ENCODE results near the gene CLK3.

CLK3 gene

DNA sequence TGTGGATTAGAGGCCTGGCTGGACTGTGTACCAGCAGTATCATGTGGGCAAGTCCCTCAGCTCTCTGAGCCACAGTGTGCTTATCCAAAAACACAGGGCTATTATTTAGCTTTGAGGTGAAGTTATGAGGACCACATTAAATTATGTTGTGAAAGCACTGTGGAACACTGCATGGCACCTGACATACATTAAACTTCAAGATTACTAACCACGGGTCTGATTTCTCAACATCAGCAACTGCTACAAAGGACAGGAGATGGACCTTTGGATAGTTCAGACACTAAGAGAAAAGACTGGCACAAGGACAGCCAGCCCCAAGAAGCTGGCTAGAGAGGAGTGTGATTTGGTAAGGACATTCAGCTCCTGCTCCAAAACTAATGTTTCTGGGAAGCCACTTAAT is 21.3 kb downstream of the CLK3 start:
- Histone ChIP-seq H3K4me1 (ENCODE audit: control insufficient read depth, insufficient read depth, low read length) (no peaks in the 10 kb centered on the region), H3K27ac (ENCODE audit: low read depth, low read length) (no peak overlapping the region), H3K9ac (ENCODE audit: low read length) (no peak overlapping the region), H3K27me3 (ENCODE audit: control insufficient read depth, insufficient read depth, low read length) (no peaks in the 10 kb centered on the region), H3K36me3 (ENCODE audit: control insufficient read depth, insufficient read depth, low read length) (peaks cover 24% of the 10 kb centered on the region), H3K4me3 (ENCODE audit: low read length) (no peak overlapping the region)

DNA sequence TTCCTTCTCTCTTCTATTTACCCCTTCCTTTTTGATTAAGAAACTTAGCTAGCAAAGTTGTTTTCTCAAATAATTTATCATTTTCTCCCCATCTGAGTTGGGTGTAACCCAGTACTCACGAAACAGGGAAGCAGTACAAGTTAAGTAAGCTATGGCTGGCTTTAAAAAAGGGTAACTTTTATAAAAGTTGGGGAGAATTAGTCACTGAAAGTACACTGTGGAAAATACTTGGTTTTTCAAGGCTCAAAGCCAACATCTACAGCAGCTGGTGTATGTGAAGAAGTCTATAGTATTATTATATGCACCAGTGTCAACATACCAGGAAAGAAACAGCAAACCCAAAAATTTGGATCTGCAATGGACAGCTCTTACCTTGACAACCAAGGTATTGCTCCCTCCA is 25.5 kb downstream of the CLK3 start:
- Histone ChIP-seq H3K4me1 (ENCODE audit: control insufficient read depth, insufficient read depth, low read length) (peaks cover 2% of the 10 kb centered on the region), H3K36me3 (ENCODE audit: control insufficient read depth, insufficient read depth, low read length) (peaks cover 7% of the 10 kb centered on the region), H3K4me3 (ENCODE audit: low read length) (no peak overlapping the region), H3K27me3 (ENCODE audit: control insufficient read depth, insufficient read depth, low read length) (no peaks in the 10 kb centered on the region), H3K9ac (ENCODE audit: low read length) (no peak overlapping the region), H3K27ac (ENCODE audit: low read depth, low read length) (no peak overlapping the region)

DNA sequence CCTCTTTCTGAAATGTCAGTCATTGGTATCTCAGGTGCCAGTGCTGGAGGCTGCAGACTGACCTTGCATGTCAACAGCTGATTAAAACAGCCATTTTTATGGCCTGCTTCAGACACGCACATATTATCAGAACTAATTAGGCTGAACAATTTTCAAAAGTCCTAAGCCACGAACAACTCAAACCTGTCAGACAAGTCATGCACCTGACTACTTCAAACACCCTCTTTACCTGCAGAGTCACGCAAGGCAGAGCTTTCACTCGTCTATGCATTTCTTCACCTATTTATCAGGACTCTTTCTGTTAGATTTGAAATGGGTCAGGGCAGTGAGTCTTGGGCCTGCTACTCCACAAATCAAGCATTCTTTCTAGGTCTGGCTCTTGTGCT is 26.7 kb downstream of the CLK3 start:
- Histone ChIP-seq H3K4me3 (ENCODE audit: low read length) (no peak overlapping the region), H3K27me3 (ENCODE audit: control insufficient read depth, insufficient read depth, low read length) (no peaks in the 10 kb centered on the region), H3K9ac (ENCODE audit: low read length) (no peak overlapping the region), H3K4me1 (ENCODE audit: control insufficient read depth, insufficient read depth, low read length) (peaks cover 2% of the 10 kb centered on the region), H3K36me3 (ENCODE audit: control insufficient read depth, insufficient read depth, low read length) (peaks cover 5% of the 10 kb centered on the region), H3K27ac (ENCODE audit: low read depth, low read length) (no peak overlapping the region)

DNA sequence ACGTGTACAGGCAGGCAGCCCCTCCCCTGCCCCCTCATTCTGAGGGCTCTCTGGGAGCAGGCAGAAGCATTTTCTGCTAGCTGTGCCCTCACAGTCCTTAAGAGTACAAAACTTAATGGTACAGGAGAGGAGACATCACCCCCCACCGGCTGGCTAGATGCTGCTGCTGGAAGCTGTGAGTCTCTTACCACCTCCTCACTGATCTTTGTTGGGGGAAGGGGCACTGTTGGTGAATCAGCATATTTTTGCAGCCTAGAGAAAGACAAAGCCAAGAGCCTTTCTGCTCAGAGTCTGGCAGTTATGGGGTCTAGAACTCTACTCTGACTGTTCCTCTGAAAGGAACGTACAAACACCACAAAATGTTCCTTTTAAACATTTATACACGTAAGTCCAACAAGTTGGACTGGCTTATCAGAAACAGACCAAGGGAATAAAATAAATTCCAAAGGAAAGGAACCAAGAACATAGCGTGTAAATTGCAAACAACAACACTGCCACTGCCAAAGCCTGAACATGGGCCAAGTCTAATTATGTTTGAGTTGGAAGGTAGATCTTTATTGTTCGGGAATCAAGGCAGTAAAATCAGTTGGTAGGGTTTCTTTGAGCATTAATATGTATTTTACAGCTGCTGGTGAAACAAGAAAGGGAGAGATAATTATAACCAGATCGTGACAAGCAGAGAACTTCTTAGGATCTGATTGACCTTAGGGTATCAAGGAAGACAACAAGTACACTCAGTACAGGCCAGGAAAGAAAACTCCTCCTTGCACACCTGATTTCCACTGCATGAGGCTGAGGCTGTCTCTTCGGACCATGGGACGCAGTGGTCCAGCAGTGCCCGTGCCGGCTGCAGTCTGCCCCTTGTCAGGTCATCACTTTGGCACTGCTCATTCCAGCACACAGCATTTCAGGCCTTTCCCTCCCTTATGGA is 27.4 kb downstream of the CLK3 start:
- Histone ChIP-seq H3K27ac (ENCODE audit: low read depth, low read length) (no peak overlapping the region), H3K4me1 (ENCODE audit: control insufficient read depth, insufficient read depth, low read length) (peaks cover 2% of the 10 kb centered on the region), H3K4me3 (ENCODE audit: low read length) (no peak overlapping the region), H3K36me3 (ENCODE audit: control insufficient read depth, insufficient read depth, low read length) (peaks cover 5% of the 10 kb centered on the region), H3K27me3 (ENCODE audit: control insufficient read depth, insufficient read depth, low read length) (no peaks in the 10 kb centered on the region), H3K9ac (ENCODE audit: low read length) (no peak overlapping the region)

DNA sequence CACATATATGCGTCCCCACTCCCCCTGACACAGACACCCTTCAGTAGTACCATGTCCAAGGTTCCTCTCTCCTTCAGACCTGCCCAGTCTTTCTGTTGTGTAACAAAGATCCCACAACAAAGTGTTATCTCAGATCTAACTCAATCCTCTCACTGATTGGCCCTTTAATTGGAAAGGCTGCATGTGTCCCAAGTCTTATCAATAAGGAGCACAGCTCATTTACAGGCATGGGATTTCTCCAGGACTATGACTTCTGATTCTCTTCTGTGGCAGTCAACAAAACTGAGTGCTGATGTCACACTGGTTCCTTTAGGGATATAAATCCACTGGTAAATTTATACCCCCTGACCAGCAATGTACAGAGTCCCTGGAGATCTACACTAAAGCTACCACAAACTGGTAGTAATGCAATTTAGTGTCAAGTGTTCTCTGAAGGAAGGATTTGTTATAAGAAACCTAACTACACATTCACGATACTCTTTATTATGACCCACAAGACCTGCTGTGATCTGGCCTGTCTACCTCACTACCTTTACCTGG is 28.1 kb downstream of the CLK3 start:
- no peak overlapping the region for H3K27ac ChIP-seq (ENCODE audit: low read depth, low read length)

DNA sequence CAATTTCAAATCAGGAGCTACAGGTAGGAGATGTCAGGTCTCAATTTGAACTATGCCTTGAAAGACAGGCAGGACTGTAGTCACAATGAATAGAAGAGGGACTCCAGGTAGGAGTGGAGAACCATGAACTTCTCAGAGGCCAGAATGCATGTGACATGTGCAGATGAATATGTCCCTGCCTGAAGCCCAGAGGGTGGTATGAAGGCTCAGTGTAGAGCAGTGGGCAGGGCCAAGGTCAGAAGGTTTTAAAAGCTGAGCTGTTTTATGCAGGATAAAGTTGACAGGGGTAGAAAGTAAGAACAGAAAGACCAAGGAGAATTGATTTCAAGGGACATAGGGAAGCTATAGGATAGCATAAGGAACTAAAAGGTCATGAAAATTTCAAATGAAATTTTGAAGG is 30.8 kb downstream of the CLK3 start:
- Histone ChIP-seq H3K4me3 (ENCODE audit: low read length) (no peak overlapping the region), H3K36me3 (ENCODE audit: control insufficient read depth, insufficient read depth, low read length) (no peaks in the 10 kb centered on the region), H3K9ac (ENCODE audit: low read length) (no peak overlapping the region), H3K27me3 (ENCODE audit: control insufficient read depth, insufficient read depth, low read length) (no peaks in the 10 kb centered on the region), H3K4me1 (ENCODE audit: control insufficient read depth, insufficient read depth, low read length) (peaks cover 8% of the 10 kb centered on the region), H3K27ac (ENCODE audit: low read depth, low read length) (no peak overlapping the region)

More for the DNA sequence above, 28.1 kb downstream of the CLK3 start:
- Histone ChIP-seq H3K4me3 (ENCODE audit: low read length) (no peak overlapping the region), H3K9ac (ENCODE audit: low read length) (no peak overlapping the region), H3K4me1 (ENCODE audit: control insufficient read depth, insufficient read depth, low read length) (peaks cover 2% of the 10 kb centered on the region), H3K36me3 (ENCODE audit: control insufficient read depth, insufficient read depth, low read length) (peaks cover 5% of the 10 kb centered on the region), H3K27me3 (ENCODE audit: control insufficient read depth, insufficient read depth, low read length) (no peaks in the 10 kb centered on the region)

DNA sequence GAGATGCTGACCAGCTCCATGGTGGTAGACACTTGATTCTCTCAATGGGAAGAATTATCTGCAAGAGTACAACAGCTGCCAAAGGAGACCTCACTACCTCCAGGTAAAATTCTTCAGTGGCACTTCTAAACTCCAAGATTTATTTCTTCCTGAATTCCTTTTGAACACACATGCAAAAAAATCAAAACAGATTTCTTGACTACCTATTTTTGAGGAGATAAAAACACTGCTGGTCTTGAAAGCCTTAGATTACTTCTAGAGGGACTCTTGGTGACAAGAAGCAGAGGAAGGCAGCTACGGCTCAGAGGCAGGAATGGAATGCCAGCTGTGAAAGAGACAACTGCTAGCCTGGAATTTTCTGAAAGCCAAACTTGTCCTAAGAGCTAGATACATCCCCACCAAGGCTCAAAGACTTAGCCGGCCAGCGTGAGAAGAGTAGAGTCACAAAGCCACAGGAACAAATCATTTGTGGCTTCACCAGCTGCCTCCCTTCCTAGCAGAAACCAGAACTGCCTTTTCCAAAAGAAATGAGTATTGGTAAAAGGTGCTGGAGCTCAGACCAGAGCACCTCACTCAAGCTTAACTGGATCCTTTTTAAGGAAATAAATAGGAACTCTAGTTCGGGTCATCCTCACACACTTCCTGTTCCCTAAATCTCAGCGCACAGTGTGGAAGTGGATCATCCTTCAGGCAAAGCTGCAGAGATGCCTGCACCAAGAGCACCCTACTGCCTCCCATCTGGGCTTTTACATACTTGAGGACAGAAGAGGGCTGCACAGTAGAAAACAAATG is 32.6 kb downstream of the CLK3 start:
- no peaks in the 10 kb centered on the region for H3K27me3 ChIP-seq (ENCODE audit: control insufficient read depth, insufficient read depth, low read length)
- H3K4me1 ChIP-seq (ENCODE audit: control insufficient read depth, insufficient read depth, low read length) = peaks cover 12% of the 10 kb centered on the region
- no peaks in the 10 kb centered on the region for H3K36me3 ChIP-seq (ENCODE audit: control insufficient read depth, insufficient read depth, low read length)
- H3K27ac ChIP-seq (ENCODE audit: low read depth, low read length) = no peak overlapping the region
- H3K4me3 ChIP-seq (ENCODE audit: low read length) = no peak overlapping the region
- no peak overlapping the region for H3K9ac ChIP-seq (ENCODE audit: low read length)

DNA sequence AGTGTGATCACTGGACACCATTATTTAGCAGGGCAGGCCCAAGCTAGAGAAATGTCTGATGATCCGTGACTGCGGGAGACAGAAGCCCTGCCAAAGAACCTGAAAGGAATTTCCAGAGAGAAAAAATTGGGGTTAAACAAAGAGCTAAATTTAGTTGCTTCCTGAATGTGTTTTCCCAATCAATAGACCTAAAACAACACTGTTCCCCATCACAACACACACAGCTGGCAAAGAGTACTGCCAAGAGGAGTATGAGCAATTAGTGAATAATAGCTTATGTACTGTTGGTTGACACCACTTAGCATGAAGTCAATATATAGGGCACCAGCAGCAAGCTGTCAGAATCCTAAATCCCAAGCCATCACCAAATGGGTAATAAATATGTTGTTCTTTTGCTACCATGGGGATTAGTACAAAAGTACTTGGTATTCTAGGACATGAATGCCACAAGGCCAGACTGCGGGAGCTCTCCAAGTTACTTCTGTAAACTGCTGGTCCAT is 35.7 kb downstream of the CLK3 start:
- H3K9ac ChIP-seq (ENCODE audit: low read length) = no peak overlapping the region
- H3K4me1 ChIP-seq (ENCODE audit: control insufficient read depth, insufficient read depth, low read length) = peaks cover 23% of the 10 kb centered on the region
- H3K36me3 ChIP-seq (ENCODE audit: control insufficient read depth, insufficient read depth, low read length) = no peaks in the 10 kb centered on the region
- H3K27ac ChIP-seq (ENCODE audit: low read depth, low read length) = peak overlapping the region; percentile 49
- no peak overlapping the region for H3K4me3 ChIP-seq (ENCODE audit: low read length)
- H3K27me3 ChIP-seq (ENCODE audit: control insufficient read depth, insufficient read depth, low read length) = no peaks in the 10 kb centered on the region

DNA sequence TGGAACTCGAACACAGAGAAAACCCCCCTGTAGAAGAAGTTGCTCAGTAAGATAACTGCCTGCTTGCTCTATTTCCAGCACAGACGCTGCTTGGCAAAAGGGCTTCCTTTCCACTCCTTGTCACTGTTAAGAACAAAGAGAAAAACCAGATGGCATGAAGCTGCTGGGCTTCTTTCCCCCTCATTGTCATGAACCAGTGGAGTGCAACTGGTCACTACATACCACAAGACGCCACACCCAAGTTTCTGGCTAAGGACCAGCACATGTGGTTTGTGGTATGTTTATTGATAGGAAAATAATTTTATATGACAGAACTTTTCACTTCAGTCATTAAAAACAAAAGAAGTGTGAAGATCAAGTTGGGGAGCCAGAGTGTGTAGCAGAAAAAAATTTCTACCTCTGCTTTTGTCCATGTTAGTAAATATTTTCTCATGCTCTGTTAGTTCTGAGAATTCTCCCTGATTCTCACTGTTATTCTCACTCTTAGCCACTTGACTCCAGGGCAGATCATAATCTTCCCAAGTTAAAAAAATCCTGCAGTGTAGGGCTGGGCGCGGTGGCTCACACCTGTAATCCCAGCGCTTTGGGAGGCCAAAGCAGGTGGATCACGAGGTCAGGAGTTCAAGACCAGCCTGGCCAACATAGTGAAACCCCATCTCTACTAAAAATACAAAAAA is 37.9 kb downstream of the CLK3 start:
- H3K27ac ChIP-seq (ENCODE audit: low read depth, low read length) = peak overlapping the region; percentile 22
- no peak overlapping the region for H3K9ac ChIP-seq (ENCODE audit: low read length)
- no peaks in the 10 kb centered on the region for H3K36me3 ChIP-seq (ENCODE audit: control insufficient read depth, insufficient read depth, low read length)

DNA sequence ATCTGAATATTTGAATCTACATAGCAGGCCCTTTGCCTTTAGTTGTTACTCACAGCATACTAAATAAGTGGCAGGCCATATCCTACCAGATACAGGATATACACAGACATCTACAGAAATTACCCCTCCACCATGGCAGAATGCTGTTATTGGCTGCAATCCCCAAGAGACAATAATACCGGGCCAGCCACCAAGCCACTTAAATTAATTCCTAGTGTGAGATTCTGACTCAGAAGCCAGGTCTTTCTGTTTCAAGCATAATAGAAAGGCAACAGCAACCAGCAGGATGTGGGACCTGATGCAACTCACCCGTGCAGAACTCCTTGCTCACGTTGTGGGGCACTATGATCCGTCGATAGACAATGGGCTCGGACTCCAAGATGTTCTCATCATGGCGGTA is 39.8 kb downstream of the CLK3 start:
- Histone ChIP-seq H3K4me3 (ENCODE audit: low read length) (no peak overlapping the region), H3K36me3 (ENCODE audit: control insufficient read depth, insufficient read depth, low read length) (no peaks in the 10 kb centered on the region), H3K27me3 (ENCODE audit: control insufficient read depth, insufficient read depth, low read length) (no peaks in the 10 kb centered on the region), H3K27ac (ENCODE audit: low read depth, low read length) (no peak overlapping the region), H3K4me1 (ENCODE audit: control insufficient read depth, insufficient read depth, low read length) (peaks cover 23% of the 10 kb centered on the region), H3K9ac (ENCODE audit: low read length) (no peak overlapping the region)

More for the DNA sequence above, 37.9 kb downstream of the CLK3 start:
- no peaks in the 10 kb centered on the region for H3K27me3 ChIP-seq (ENCODE audit: control insufficient read depth, insufficient read depth, low read length)
- H3K4me3 ChIP-seq (ENCODE audit: low read length) = no peak overlapping the region
- peaks cover 23% of the 10 kb centered on the region for H3K4me1 ChIP-seq (ENCODE audit: control insufficient read depth, insufficient read depth, low read length)

DNA sequence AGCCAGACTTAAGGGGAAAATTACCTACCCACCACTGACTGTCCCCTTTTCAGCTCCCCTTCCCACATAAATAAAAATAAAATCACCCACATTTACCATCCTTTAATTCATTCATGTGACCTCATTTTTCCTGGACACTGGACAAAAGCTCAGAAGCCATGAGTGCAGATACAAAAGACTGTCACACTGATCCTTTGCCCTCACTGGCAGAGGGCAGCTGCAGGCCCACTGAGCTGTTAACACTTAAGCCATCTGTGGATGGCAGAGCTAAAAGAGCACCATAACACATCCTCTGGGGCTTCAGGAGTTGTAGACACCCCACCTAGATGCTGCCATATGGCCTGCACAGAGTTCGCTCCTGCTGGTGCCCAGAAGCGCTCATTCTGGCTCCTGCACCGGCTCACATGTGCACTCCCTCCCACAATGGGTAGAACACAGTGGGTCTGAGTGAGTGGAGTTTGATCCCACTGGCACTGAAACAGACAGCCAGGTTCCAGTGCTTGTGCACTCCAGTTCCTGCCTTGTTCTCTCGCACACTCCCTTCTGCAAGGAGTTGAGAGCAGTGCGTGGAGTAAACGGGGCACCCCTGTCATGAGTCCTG is 41.4 kb downstream of the CLK3 start:
- no peak overlapping the region for H3K4me3 ChIP-seq (ENCODE audit: low read length)
- H3K36me3 ChIP-seq (ENCODE audit: control insufficient read depth, insufficient read depth, low read length) = no peaks in the 10 kb centered on the region
- peaks cover 14% of the 10 kb centered on the region for H3K4me1 ChIP-seq (ENCODE audit: control insufficient read depth, insufficient read depth, low read length)
- no peak overlapping the region for H3K9ac ChIP-seq (ENCODE audit: low read length)
- no peaks in the 10 kb centered on the region for H3K27me3 ChIP-seq (ENCODE audit: control insufficient read depth, insufficient read depth, low read length)
- H3K27ac ChIP-seq (ENCODE audit: low read depth, low read length) = no peak overlapping the region
